ENCODE results near the gene MYO18A. TPM values are rescaled to one million over a fixed set of nuclear protein-coding genes. Genes with fewer than 3 reads are reported as not detected.

Gene MYO18A
- total and polyA plus RNA-seq, 2 experiments from 2014 or later = 16.0 to 30.5 TPM

DNA sequence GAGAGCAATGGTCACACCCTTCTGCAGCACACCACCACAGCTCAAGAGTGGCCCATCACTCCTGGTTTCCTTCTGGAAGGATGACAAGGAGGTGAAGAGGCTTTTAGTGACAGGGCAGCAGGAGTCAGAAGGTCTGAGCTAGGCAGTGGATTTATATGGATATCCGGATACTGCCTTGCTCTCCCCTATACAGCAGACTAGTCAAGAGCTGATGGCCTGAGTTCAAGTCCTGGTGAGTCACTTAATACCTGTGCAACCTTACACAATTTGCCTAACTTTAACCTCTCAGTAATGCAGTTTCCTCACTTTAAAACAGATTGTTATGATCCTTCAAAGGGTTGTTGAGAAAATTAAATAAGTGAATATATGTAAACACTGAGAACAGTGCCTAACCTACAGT lies 22.9 kb downstream of the MYO18A start:
- H3K27me3 ChIP-seq (replicated peaks; ENCODE audit: insufficient read depth) = no peaks in the 10 kb centered on the region
- H4K20me1 ChIP-seq (ENCODE audit: insufficient read depth) = no peaks in the 10 kb centered on the region
- no peak overlapping the region for H3K4me3 ChIP-seq
- no peak overlapping the region for H3K27ac ChIP-seq
- H3K79me2 ChIP-seq (ENCODE audit: insufficient read depth) = peaks cover 5% of the 10 kb centered on the region
- no peaks in the 10 kb centered on the region for H3K9me2 ChIP-seq (ENCODE audit: insufficient read depth)
- H3K36me3 ChIP-seq (ENCODE audit: low read depth) = no peaks in the 10 kb centered on the region
- H3F3A ChIP-seq (ENCODE audit: insufficient read depth) = 0 out of 2 replicates have a peak, but pooled peaks cover 5% of the 10 kb centered on the region
- DNase-seq = no peak
- no peak overlapping the region for H3K9ac ChIP-seq
- in situ Hi-C loops (cut with MboI) = no loop called here
- H2AFZ ChIP-seq = no peak overlapping the region
- no peak overlapping the region for H3K4me2 ChIP-seq (ENCODE audit: unreplicated experiment)
- TF ChIP-seq EZH2phosphoT487 (IDR thresholded peaks at IDR 0.05; ENCODE audit: insufficient read depth, low read depth) (no peak), EZH2 (IDR thresholded peaks at IDR 0.05; ENCODE audit: insufficient read depth, poor library complexity, severe bottlenecking) (no peak)
- WGBS, 2 experiments (ENCODE audit: low coverage in 1 of 2, low lambda C conversion rate in 2 of 2, missing lambda C conversion rate in 2 of 2) = 93 to 95% methylated on average over 1 of the region's 1 CpG
- H3K4me1 ChIP-seq (ENCODE audit: insufficient read depth) = peaks cover 35% of the 10 kb centered on the region
- no peaks in the 10 kb centered on the region for H3K9me3 ChIP-seq (ENCODE audit: low read depth)

DNA sequence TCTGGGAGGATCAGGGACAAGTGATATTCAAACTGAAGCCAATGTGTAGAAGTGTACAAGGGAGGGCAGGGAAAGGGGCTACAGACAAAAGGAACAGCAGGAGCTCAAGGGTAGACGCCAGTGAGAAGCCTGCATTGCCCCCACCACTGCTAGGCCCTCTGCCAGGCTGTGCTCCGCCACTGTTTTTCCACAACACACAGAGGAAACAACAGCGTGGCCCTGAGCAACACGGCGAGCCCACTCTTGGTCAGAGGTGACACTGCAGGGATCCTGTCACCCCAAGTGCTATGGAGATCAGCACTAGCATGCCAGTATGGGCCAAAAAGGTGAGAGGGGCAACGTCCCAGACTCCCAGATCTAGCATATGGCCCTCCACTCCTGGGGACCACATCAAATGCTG lies 23.4 kb downstream of the MYO18A start:
- no peaks in the 10 kb centered on the region for H3K36me3 ChIP-seq (ENCODE audit: low read depth)
- H3K4me2 ChIP-seq (ENCODE audit: unreplicated experiment) = no peak overlapping the region
- DNase-seq = no peak
- no peak overlapping the region for H3K9ac ChIP-seq
- TF ChIP-seq EZH2 (IDR thresholded peaks at IDR 0.05; ENCODE audit: insufficient read depth, poor library complexity, severe bottlenecking) (no peak), EZH2phosphoT487 (IDR thresholded peaks at IDR 0.05; ENCODE audit: insufficient read depth, low read depth) (no peak)
- no peak overlapping the region for H3K4me3 ChIP-seq
- H3K9me2 ChIP-seq (ENCODE audit: insufficient read depth) = no peaks in the 10 kb centered on the region
- H3K79me2 ChIP-seq (ENCODE audit: insufficient read depth) = peaks cover 5% of the 10 kb centered on the region
- no peaks in the 10 kb centered on the region for H4K20me1 ChIP-seq (ENCODE audit: insufficient read depth)
- WGBS, 2 experiments (ENCODE audit: low coverage in 1 of 2, low lambda C conversion rate in 2 of 2, missing lambda C conversion rate in 2 of 2) = 74 to 79% methylated on average over 6 of the region's 6 CpGs
- peaks cover 38% of the 10 kb centered on the region for H3K4me1 ChIP-seq (ENCODE audit: insufficient read depth)
- H3F3A ChIP-seq (ENCODE audit: insufficient read depth) = 0 out of 2 replicates have a peak, but pooled peaks cover 5% of the 10 kb centered on the region
- no peaks in the 10 kb centered on the region for H3K27me3 ChIP-seq (replicated peaks; ENCODE audit: insufficient read depth)
- no peaks in the 10 kb centered on the region for H3K9me3 ChIP-seq (ENCODE audit: low read depth)
- no peak overlapping the region for H3K27ac ChIP-seq
- H2AFZ ChIP-seq = no peak overlapping the region
- in situ Hi-C loops (cut with MboI) = no loop called here

DNA sequence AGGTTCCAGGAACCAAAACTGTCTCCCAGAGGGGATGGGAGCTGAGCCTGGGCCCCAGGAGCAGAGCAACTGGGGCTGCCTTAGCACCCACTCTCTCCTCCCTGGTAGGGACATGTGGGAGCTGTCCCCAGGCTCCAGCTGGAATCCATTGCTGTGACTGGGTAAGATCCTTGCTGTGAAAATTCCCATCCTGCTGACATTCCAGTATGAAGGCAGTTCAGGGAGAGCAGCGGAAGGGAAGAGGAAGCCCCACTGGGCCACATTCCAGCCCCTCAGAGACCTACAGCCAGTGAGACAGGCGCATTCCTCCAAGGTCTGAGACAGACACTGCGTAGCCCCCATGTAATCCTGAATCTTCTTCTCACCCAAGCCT lies 24.2 kb downstream of the MYO18A start:
- no peaks in the 10 kb centered on the region for H3K9me2 ChIP-seq (ENCODE audit: insufficient read depth)
- H3K79me2 ChIP-seq (ENCODE audit: insufficient read depth) = peaks cover 5% of the 10 kb centered on the region
- peak overlapping the region; percentile 41 for H3K27ac ChIP-seq
- H3K27me3 ChIP-seq (replicated peaks; ENCODE audit: insufficient read depth) = no peaks in the 10 kb centered on the region
- H3K9ac ChIP-seq = no peak overlapping the region
- peak; percentile 14 for DNase-seq
- no peak overlapping the region for H3K4me3 ChIP-seq
- in situ Hi-C loops (cut with MboI) = no loop called here
- WGBS, 2 experiments (ENCODE audit: low coverage in 1 of 2, low lambda C conversion rate in 2 of 2, missing lambda C conversion rate in 2 of 2) = 73 to 79% methylated on average over 3 of the region's 3 CpGs
- H3K9me3 ChIP-seq (ENCODE audit: low read depth) = no peaks in the 10 kb centered on the region
- H4K20me1 ChIP-seq (ENCODE audit: insufficient read depth) = no peaks in the 10 kb centered on the region
- no peaks in the 10 kb centered on the region for H3K36me3 ChIP-seq (ENCODE audit: low read depth)
- no peak overlapping the region for H2AFZ ChIP-seq
- TF ChIP-seq EZH2 (IDR thresholded peaks at IDR 0.05; ENCODE audit: insufficient read depth, poor library complexity, severe bottlenecking) (no peak), EZH2phosphoT487 (IDR thresholded peaks at IDR 0.05; ENCODE audit: insufficient read depth, low read depth) (no peak)
- H3K4me1 ChIP-seq (ENCODE audit: insufficient read depth) = peaks cover 44% of the 10 kb centered on the region
- 0 out of 2 replicates have a peak, but pooled peaks cover 5% of the 10 kb centered on the region for H3F3A ChIP-seq (ENCODE audit: insufficient read depth)
- H3K4me2 ChIP-seq (ENCODE audit: unreplicated experiment) = peak overlapping the region; percentile 59

DNA sequence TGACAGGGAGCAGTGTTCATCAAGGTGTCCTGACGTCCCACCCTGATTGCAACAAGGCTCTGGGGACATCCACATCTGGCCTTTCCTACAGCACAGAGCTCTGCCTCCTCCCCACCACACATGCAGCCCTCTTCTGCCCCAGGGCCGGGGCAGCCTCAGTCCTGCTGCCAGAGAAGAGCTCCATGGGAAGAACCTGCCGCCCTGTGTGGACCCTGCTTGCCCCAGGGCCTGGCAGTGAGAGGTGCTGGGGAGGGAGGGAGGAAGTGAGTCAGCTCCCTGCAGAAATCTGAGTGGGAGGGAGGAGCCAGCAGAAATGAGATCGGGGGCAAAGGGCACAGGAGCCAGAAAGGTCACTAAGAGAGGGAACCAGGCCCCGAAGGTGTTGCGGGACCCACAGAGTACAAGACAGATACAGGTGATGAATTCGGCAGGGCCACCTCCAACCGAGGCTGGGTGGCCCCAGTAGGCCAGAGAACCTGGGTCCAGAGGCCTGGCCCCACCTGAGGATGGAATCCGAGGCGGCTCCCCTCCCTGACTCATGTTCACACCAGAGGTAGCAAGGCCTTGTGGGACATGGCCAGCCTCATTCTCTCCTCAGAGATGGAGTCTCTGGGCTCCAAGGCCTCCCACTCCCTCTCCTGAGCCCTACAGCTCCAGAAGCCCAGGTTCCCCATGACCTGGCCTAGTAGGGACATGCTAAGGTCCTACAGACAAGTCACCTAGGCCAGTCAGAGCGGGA lies 24.8 kb downstream of the MYO18A start:
- no peak overlapping the region for H3K4me3 ChIP-seq
- H3K36me3 ChIP-seq (ENCODE audit: low read depth) = no peaks in the 10 kb centered on the region
- no peaks in the 10 kb centered on the region for H3K9me2 ChIP-seq (ENCODE audit: insufficient read depth)
- no peaks in the 10 kb centered on the region for H3K27me3 ChIP-seq (replicated peaks; ENCODE audit: insufficient read depth)
- peak overlapping the region; percentile 41 for H3K27ac ChIP-seq
- no peaks in the 10 kb centered on the region for H4K20me1 ChIP-seq (ENCODE audit: insufficient read depth)
- DNase-seq = peak; percentile 80
- TF ChIP-seq EZH2 (IDR thresholded peaks at IDR 0.05; ENCODE audit: insufficient read depth, poor library complexity, severe bottlenecking) = no peak
- no peak for TF ChIP-seq EZH2phosphoT487 (IDR thresholded peaks at IDR 0.05; ENCODE audit: insufficient read depth, low read depth)
- peaks cover 44% of the 10 kb centered on the region for H3K4me1 ChIP-seq (ENCODE audit: insufficient read depth)
- peaks cover under 1% of the 10 kb centered on the region for H3K79me2 ChIP-seq (ENCODE audit: insufficient read depth)
- no peak overlapping the region for H3K9ac ChIP-seq
- in situ Hi-C loops (cut with MboI) = no loop called here
- 0 out of 2 replicates have a peak, but pooled peaks cover 5% of the 10 kb centered on the region for H3F3A ChIP-seq (ENCODE audit: insufficient read depth)
- 45 to 48% methylated on average over 11 of the region's 11 CpGs for WGBS, 2 experiments (ENCODE audit: low coverage in 1 of 2, low lambda C conversion rate in 2 of 2, missing lambda C conversion rate in 2 of 2)
- H2AFZ ChIP-seq = peak overlapping the region; percentile 22
- H3K4me2 ChIP-seq (ENCODE audit: unreplicated experiment) = peak overlapping the region; percentile 59
- H3K9me3 ChIP-seq (ENCODE audit: low read depth) = no peaks in the 10 kb centered on the region
